HepG2 (cell line): Measurements from ENCODE around the gene ZNF524. TPM values are rescaled to one million over a fixed set of nuclear protein-coding genes. Genes with fewer than 3 reads are reported as not detected.

ENCODE experiments used
- CC2D1A ChIP-seq: sonication (generic); formaldehyde crosslinking; IDR thresholded peaks from 2 replicates; pipeline ENCODE4 v1.8.1; 2023; ENCODE audit warnings: mild to moderate bottlenecking, missing genetic modification reagents
- GATAD1 ChIP-seq: IDR thresholded peaks from 2 replicates; pipeline ENCODE4 v1.6.1; 2016; ENCODE audit warnings: missing genetic modification reagents, missing compliant biosample characterization
- KLF12 ChIP-seq: sonication (generic); formaldehyde crosslinking; IDR thresholded peaks from 2 replicates; pipeline ENCODE4 v1.4.0; 2020; ENCODE audit warnings: missing genetic modification reagents, borderline replicate concordance
- MTA1 ChIP-seq: sonication (generic); formaldehyde crosslinking; IDR thresholded peaks from 2 replicates; pipeline ENCODE4 v1.4.0; 2020; ENCODE audit warnings: missing genetic modification reagents, mild to moderate bottlenecking, borderline replicate concordance
- NFIB ChIP-seq: sonication (generic); formaldehyde crosslinking; IDR thresholded peaks from 2 replicates; pipeline ENCODE4 v1.9.0; 2021; ENCODE audit warnings: missing genetic modification reagents, mild to moderate bottlenecking, borderline replicate concordance
- PHF8 ChIP-seq: sonication (generic); formaldehyde crosslinking; IDR thresholded peaks from 2 replicates; pipeline ENCODE4 v1.5.0; 2020; ENCODE audit warnings: missing genetic modification reagents
- POLR2A ChIP-seq, 2 experiments: IDR thresholded peaks; 2 replicates each; pipeline ENCODE4 v1.6.1; 2011; ENCODE audit warnings: low read depth in 2 of 2, low read length in 2 of 2, mild to moderate bottlenecking in 1 of 2, moderate library complexity in 1 of 2; ENCODE audit not compliant: insufficient read depth in 1 of 2
- POLR2AphosphoS5 ChIP-seq: IDR thresholded peaks from 2 replicates; pipeline ENCODE4 v1.6.1; 2012; ENCODE audit warnings: low read depth, low read length
- SMAD3 ChIP-seq: sonication (generic); formaldehyde crosslinking; IDR thresholded peaks from 2 replicates; pipeline ENCODE4 v1.4.0; 2020; ENCODE audit warnings: missing genetic modification reagents
- SOX5 ChIP-seq: IDR thresholded peaks from 2 replicates; pipeline ENCODE4 v1.6.1; 2016; ENCODE audit warnings: borderline replicate concordance
- SP5 ChIP-seq: IDR thresholded peaks from 2 replicates; pipeline ENCODE4 v1.6.1; 2016; ENCODE audit warnings: low read depth, borderline replicate concordance
- SYNCRIP ChIP-seq: fragments of 200-400 bp; formaldehyde crosslinking; IDR thresholded peaks from 2 replicates; pipeline ENCODE4 v1.6.1; 2018; ENCODE audit warnings: mild to moderate bottlenecking, low read depth, low read length; ENCODE audit not compliant: insufficient read depth
- ZFX ChIP-seq: sonication (generic); formaldehyde crosslinking; IDR thresholded peaks from 2 replicates; pipeline ENCODE4 v1.4.0; 2020; ENCODE audit warnings: mild to moderate bottlenecking, low read depth, missing genetic modification reagents, moderate library complexity
- ZKSCAN1 ChIP-seq: fragments of 150-350 bp; IDR thresholded peaks from 2 replicates; pipeline ENCODE4 v1.6.1; 2014; ENCODE audit warnings: low read length
- ZNF136 ChIP-seq: sonication (generic); formaldehyde crosslinking; IDR thresholded peaks from 2 replicates; pipeline ENCODE4 v1.8.1; 2022; ENCODE audit warnings: low read depth, mild to moderate bottlenecking, moderate library complexity, missing genetic modification reagents
- ZNF230 ChIP-seq: sonication (generic); formaldehyde crosslinking; IDR thresholded peaks from 2 replicates; pipeline ENCODE4 v1.4.0; 2020; ENCODE audit warnings: mild to moderate bottlenecking, missing genetic modification reagents
- ZNF292 ChIP-seq: sonication (generic); formaldehyde crosslinking; IDR thresholded peaks from 2 replicates; pipeline ENCODE4 v1.8.1; 2022; ENCODE audit warnings: mild to moderate bottlenecking, low read depth, missing genetic modification reagents, borderline replicate concordance
- ZNF558 ChIP-seq: sonication (generic); formaldehyde crosslinking; IDR thresholded peaks from 2 replicates; pipeline ENCODE4 v1.9.0; 2022; ENCODE audit warnings: mild to moderate bottlenecking, missing genetic modification reagents, borderline replicate concordance
- ZSCAN30 ChIP-seq: sonication (generic); formaldehyde crosslinking; IDR thresholded peaks from 2 replicates; pipeline ENCODE4 v1.5.0; 2020; ENCODE audit warnings: mild to moderate bottlenecking, missing genetic modification reagents
- polyA plus RNA-seq, 8 experiments: library from polyadenylated mRNA; depleted of rRNA in 3 of 8; stranded (reverse) in 7 of 8; unstranded in 1 of 8; fragments of >200 nt; fragmentation: Illumina TruSeq in 4 of 8; extraction: Trizol in 4 of 8; gene quantifications; 2 replicates each; pipeline versions ENCODE4 v1.2.1 to v1.2.3, GENCODE V29; 2011 to 2016; ENCODE audit warnings: low read depth in 4 of 8, missing spikeins in 1 of 8, mixed read lengths in 1 of 8; ENCODE audit not compliant: insufficient read depth in 1 of 8
- total RNA-seq, 5 experiments: library from RNA; depleted of rRNA; stranded (reverse); fragments of >200 nt; fragmentation: Illumina TruSeq; extraction: Trizol; gene quantifications; 2 replicates each; pipeline ENCODE4 v1.2.3, GENCODE V29; 2016; ENCODE audit warnings: low read depth in 1 of 5
- TF ChIP-seq, protein P1 (sequence below): sonication (generic); formaldehyde crosslinking; conservative IDR thresholded peaks from 2 replicates; pipeline ENCODE4 v1.8.0; 2022; ENCODE audit warnings: mild to moderate bottlenecking, moderate library complexity, missing genetic modification reagents
- TF ChIP-seq, protein P2 (sequence below): IDR thresholded peaks from 2 replicates; pipeline ENCODE4 v1.6.1; 2016; ENCODE audit warnings: missing genetic modification reagents, missing compliant biosample characterization
- TF ChIP-seq, protein P3 (sequence below): sonication (generic); formaldehyde crosslinking; IDR thresholded peaks from 2 replicates; pipeline ENCODE4 v1.5.1; 2020; ENCODE audit warnings: missing genetic modification reagents, mild to moderate bottlenecking, borderline replicate concordance
- TF ChIP-seq, protein P4 (sequence below): sonication (generic); formaldehyde crosslinking; IDR thresholded peaks from 2 replicates; pipeline ENCODE4 v1.5.1; 2020; ENCODE audit warnings: missing genetic modification reagents, mild to moderate bottlenecking, borderline replicate concordance
- TF ChIP-seq, protein P5 (sequence below): sonication (generic); formaldehyde crosslinking; IDR thresholded peaks from 2 replicates; pipeline ENCODE4 v1.5.0; 2020; ENCODE audit warnings: missing genetic modification reagents

Gene ZNF524
- total and polyA plus RNA-seq, 2 of the 13 experiments (the other 11 are each of a cell fraction or from before 2014, with no cell fraction given): 3.2 to 4.6 TPM

DNA sequence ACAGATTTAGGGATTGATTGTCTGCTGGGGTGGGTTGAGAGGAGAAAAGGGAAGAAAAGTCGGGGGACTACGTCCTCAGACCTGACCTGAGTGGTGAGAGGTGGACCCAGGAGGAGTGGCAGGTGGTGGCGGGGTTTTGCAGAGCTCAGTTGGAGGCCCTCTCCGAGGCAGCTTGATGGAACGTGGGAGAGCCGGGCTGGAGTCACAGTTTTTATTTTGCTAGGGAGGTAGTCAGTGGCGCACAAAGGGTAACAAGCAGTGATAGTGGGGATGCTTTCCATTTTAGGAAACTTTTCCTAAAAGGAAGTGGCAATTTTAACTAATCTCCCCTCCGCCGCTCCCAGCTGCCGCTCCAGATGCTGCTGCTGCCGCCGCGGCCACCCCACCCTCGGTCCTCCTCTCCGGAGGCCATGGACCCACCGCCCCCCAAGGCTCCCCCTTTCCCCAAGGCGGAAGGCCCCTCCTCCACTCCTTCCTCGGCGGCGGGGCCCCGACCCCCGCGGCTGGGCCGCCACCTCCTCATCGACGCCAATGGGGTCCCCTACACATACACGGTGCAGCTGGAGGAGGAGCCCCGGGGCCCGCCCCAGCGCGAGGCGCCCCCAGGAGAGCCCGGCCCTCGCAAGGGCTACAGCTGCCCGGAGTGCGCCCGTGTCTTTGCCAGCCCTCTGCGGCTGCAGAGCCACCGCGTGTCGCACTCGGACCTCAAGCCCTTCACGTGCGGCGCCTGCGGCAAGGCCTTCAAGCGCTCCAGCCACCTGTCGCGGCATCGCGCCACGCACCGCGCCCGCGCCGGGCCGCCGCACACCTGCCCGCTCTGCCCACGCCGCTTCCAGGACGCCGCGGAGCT lies 42.3 kb downstream of the ZNF524 start (continued):
- TF ChIP-seq, protein P1, sequence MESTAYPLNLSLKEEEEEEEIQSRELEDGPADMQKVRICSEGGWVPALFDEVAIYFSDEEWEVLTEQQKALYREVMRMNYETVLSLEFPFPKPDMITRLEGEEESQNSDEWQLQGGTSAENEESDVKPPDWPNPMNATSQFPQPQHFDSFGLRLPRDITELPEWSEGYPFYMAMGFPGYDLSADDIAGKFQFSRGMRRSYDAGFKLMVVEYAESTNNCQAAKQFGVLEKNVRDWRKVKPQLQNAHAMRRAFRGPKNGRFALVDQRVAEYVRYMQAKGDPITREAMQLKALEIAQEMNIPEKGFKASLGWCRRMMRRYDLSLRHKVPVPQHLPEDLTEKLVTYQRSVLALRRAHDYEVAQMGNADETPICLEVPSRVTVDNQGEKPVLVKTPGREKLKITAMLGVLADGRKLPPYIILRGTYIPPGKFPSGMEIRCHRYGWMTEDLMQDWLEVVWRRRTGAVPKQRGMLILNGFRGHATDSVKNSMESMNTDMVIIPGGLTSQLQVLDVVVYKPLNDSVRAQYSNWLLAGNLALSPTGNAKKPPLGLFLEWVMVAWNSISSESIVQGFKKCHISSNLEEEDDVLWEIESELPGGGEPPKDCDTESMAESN (CRISPR knock-in tag): no peak
- TF ChIP-seq, protein P2, sequence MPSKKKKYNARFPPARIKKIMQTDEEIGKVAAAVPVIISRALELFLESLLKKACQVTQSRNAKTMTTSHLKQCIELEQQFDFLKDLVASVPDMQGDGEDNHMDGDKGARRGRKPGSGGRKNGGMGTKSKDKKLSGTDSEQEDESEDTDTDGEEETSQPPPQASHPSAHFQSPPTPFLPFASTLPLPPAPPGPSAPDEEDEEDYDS (CRISPR knock-in tag): no peak
- TF ChIP-seq SOX5 (CRISPR knock-in tag) (no peak), ZNF230 (CRISPR knock-in tag) (no peak), GATAD1 (CRISPR knock-in tag) (no peak), ZKSCAN1 (no peak), SMAD3 (CRISPR knock-in tag) (no peak), NFIB (CRISPR knock-in tag) (no peak), CC2D1A (CRISPR knock-in tag) (no peak), ZNF292 (CRISPR knock-in tag) (no peak), PHF8 (CRISPR knock-in tag) (no peak), SYNCRIP (no peak), POLR2AphosphoS5 (no peak), SP5 (no peak), MTA1 (CRISPR knock-in tag) (no peak), KLF12 (CRISPR knock-in tag) (no peak), ZSCAN30 (no peak), ZNF558 (no peak), ZNF136 (CRISPR knock-in tag) (no peak), ZFX (CRISPR knock-in tag) (no peak), POLR2A (IDR thresholded peaks at IDR 0.05; ENCODE audit: insufficient read depth in 1 of 2, low read depth in 2 of 2, low read length in 2 of 2) (no peak)
- TF ChIP-seq, protein P3, sequence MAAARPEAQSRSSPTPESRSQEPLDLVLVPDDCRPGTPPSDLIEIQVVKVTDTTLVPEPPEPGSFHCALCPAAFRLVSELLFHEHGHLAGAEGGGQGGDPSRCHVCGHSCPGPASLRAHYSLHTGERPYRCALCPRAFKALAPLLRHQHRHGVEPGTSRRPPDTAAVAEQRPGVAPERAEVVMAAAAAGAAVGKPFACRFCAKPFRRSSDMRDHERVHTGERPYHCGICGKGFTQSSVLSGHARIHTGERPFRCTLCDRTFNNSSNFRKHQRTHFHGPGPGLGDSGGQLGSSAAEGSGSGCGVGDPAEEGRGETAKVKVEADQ (CRISPR knock-in tag): no peak
- TF ChIP-seq, protein P4, sequence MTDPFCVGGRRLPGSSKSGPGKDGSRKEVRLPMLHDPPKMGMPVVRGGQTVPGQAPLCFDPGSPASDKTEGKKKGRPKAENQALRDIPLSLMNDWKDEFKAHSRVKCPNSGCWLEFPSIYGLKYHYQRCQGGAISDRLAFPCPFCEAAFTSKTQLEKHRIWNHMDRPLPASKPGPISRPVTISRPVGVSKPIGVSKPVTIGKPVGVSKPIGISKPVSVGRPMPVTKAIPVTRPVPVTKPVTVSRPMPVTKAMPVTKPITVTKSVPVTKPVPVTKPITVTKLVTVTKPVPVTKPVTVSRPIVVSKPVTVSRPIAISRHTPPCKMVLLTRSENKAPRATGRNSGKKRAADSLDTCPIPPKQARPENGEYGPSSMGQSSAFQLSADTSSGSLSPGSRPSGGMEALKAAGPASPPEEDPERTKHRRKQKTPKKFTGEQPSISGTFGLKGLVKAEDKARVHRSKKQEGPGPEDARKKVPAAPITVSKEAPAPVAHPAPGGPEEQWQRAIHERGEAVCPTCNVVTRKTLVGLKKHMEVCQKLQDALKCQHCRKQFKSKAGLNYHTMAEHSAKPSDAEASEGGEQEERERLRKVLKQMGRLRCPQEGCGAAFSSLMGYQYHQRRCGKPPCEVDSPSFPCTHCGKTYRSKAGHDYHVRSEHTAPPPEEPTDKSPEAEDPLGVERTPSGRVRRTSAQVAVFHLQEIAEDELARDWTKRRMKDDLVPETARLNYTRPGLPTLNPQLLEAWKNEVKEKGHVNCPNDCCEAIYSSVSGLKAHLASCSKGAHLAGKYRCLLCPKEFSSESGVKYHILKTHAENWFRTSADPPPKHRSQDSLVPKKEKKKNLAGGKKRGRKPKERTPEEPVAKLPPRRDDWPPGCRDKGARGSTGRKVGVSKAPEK (CRISPR knock-in tag): no peak
- TF ChIP-seq, protein P5, sequence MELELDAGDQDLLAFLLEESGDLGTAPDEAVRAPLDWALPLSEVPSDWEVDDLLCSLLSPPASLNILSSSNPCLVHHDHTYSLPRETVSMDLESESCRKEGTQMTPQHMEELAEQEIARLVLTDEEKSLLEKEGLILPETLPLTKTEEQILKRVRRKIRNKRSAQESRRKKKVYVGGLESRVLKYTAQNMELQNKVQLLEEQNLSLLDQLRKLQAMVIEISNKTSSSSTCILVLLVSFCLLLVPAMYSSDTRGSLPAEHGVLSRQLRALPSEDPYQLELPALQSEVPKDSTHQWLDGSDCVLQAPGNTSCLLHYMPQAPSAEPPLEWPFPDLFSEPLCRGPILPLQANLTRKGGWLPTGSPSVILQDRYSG: peak; percentile 29; the same call in 1 of the 2 replicates
